WTC11 (cell line): ENCODE data around the gene ST3GAL5. TPM values are rescaled to one million over a fixed set of nuclear protein-coding genes. Genes with fewer than 3 reads are reported as not detected.

Experiments
- ATAC-seq: fragments of 200-7000 bp; cut with Tn5 transposase; 2 replicates; pipeline ENCODE4 v1.10.0; 2021; ENCODE audit warnings: mild to moderate bottlenecking, moderate library complexity
- CTCF ChIA-PET: fragments of 300-600 bp; sonication (Branson Sonifier 250); formaldehyde crosslinking; loops from one replicate; lab custom pipeline; 2021; ENCODE audit warnings: antibody characterized with exemption; lab: Charles Lee
- POLR2A ChIA-PET: fragments of 350-600 bp; sonication (Branson Sonifier 250); formaldehyde crosslinking; loops from one replicate; lab custom pipeline; 2021; ENCODE audit warnings: antibody characterized with exemption; lab: Charles Lee
- DNase-seq: peaks from one replicate; pipeline ENCODE4 v3.0.0; 2021; ENCODE audit warnings: low spot score
- H3K27ac Mint-ChIP-seq: 2 replicates; pipeline ENCODE4 v1.8.0; 2021; ENCODE audit warnings: mixed read lengths
- H3K27me3 Mint-ChIP-seq: 2 replicates; pipeline ENCODE4 v1.8.0; 2021; ENCODE audit warnings: low read depth, mild to moderate bottlenecking, moderate library complexity, mixed read lengths
- H3K36me3 Mint-ChIP-seq: 2 replicates; pipeline ENCODE4 v1.8.0; 2021; ENCODE audit warnings: mixed read lengths
- H3K4me1 Mint-ChIP-seq: 2 replicates; pipeline ENCODE4 v1.8.0; 2022; ENCODE audit warnings: mixed read lengths
- H3K4me3 Mint-ChIP-seq: 2 replicates; pipeline ENCODE4 v1.8.0; 2021; ENCODE audit warnings: mild to moderate bottlenecking, moderate library complexity, mixed read lengths
- H3K9me3 Mint-ChIP-seq: 2 replicates; pipeline ENCODE4 v1.8.0; 2021; ENCODE audit warnings: mixed read lengths
- EMX1 ChIP-seq: fragments of 250-450 bp; sonication (Bioruptor Pico); IDR thresholded peaks from 2 replicates; pipeline ENCODE4 v1.8.0; 2021; ENCODE audit warnings: mild to moderate bottlenecking
- JUN ChIP-seq: sonication (generic); formaldehyde crosslinking; IDR thresholded peaks from 2 replicates; pipeline ENCODE4 v1.8.0; 2023; ENCODE audit warnings: mild to moderate bottlenecking, missing genetic modification reagents
- NFATC4 ChIP-seq: fragments of 250-450 bp; sonication (Bioruptor Pico); IDR thresholded peaks from 2 replicates; pipeline ENCODE4 v1.9.0; 2021; ENCODE audit warnings: mild to moderate bottlenecking
- NFE2L1 ChIP-seq: sonication (generic); formaldehyde crosslinking; IDR thresholded peaks from 2 replicates; pipeline ENCODE4 v1.8.1; 2023; ENCODE audit warnings: missing genetic modification reagents
- RELA ChIP-seq: sonication (generic); formaldehyde crosslinking; IDR thresholded peaks from 2 replicates; pipeline ENCODE4 v1.8.1; 2022; ENCODE audit warnings: missing genetic modification reagents, mild to moderate bottlenecking, borderline replicate concordance
- TEAD1 ChIP-seq: sonication (generic); formaldehyde crosslinking; IDR thresholded peaks from 2 replicates; pipeline ENCODE4 v1.8.0; 2022; ENCODE audit warnings: mild to moderate bottlenecking, missing genetic modification reagents
- TEAD4 ChIP-seq: sonication (generic); formaldehyde crosslinking; IDR thresholded peaks from 2 replicates; pipeline ENCODE4 v1.8.0; 2022; ENCODE audit warnings: mild to moderate bottlenecking, missing genetic modification reagents
- ZNF121 ChIP-seq: sonication (generic); formaldehyde crosslinking; IDR thresholded peaks from 2 replicates; pipeline ENCODE4 v1.8.0; 2023; ENCODE audit warnings: missing genetic modification reagents
- ZNF219 ChIP-seq: sonication (generic); formaldehyde crosslinking; IDR thresholded peaks from 2 replicates; pipeline ENCODE4 v1.8.0; 2023; ENCODE audit warnings: missing genetic modification reagents, mild to moderate bottlenecking, borderline replicate concordance
- ZNF263 ChIP-seq: sonication (generic); formaldehyde crosslinking; IDR thresholded peaks from 2 replicates; pipeline ENCODE4 v1.8.1; 2022; ENCODE audit warnings: low read depth, mild to moderate bottlenecking, moderate library complexity, missing genetic modification reagents
- ZNF423 ChIP-seq: fragments of 250-450 bp; sonication (Bioruptor Pico); IDR thresholded peaks from 2 replicates; pipeline ENCODE4 v2.1.2; 2022; ENCODE audit warnings: mild to moderate bottlenecking, moderate library complexity
- total RNA-seq: library from RNA; stranded (reverse); gene quantifications from 3 replicates; pipeline ENCODE4 v1.2.3, GENCODE V29; 2021
- TF ChIP-seq, protein P1 (sequence below): sonication (generic); formaldehyde crosslinking; conservative IDR thresholded peaks from 2 replicates; pipeline ENCODE4 v1.8.1; 2023; ENCODE audit warnings: mild to moderate bottlenecking, low read depth, missing genetic modification reagents, moderate library complexity
- TF ChIP-seq, protein P2 (sequence below): sonication (generic); formaldehyde crosslinking; IDR thresholded peaks from 2 replicates; pipeline ENCODE4 v1.8.1; 2023; ENCODE audit warnings: mild to moderate bottlenecking, missing genetic modification reagents
- TF ChIP-seq, protein P3 (sequence below): sonication (generic); formaldehyde crosslinking; IDR thresholded peaks from 2 replicates; pipeline ENCODE4 v1.8.1; 2023; ENCODE audit warnings: mild to moderate bottlenecking, missing genetic modification reagents, borderline replicate concordance
- TF ChIP-seq, protein P4 (sequence below): sonication (generic); formaldehyde crosslinking; IDR thresholded peaks from 2 replicates; pipeline ENCODE4 v1.8.1; 2023; ENCODE audit warnings: mild to moderate bottlenecking, moderate library complexity, missing genetic modification reagents
- TF ChIP-seq, protein P5 (sequence below): sonication (generic); formaldehyde crosslinking; IDR thresholded peaks from 2 replicates; pipeline ENCODE4 v1.8.0; 2022; ENCODE audit warnings: mild to moderate bottlenecking, missing genetic modification reagents
- TF ChIP-seq, protein P6 (sequence below): fragments of 250-450 bp; sonication (Bioruptor Pico); conservative IDR thresholded peaks from 2 replicates; pipeline ENCODE4 v1.9.0; 2021; ENCODE audit warnings: mild to moderate bottlenecking
- TF ChIP-seq, protein P7 (sequence below): fragments of 250-450 bp; sonication (Bioruptor Pico); IDR thresholded peaks from 2 replicates; pipeline ENCODE4 v1.9.0; 2021; ENCODE audit warnings: moderate library complexity, mild to moderate bottlenecking, inconsistent platforms, borderline replicate concordance
- TF ChIP-seq, protein P8 (sequence below): sonication (generic); formaldehyde crosslinking; IDR thresholded peaks from 2 replicates; pipeline ENCODE4 v1.8.1; 2022; ENCODE audit warnings: low read depth, mild to moderate bottlenecking, moderate library complexity, missing genetic modification reagents, borderline replicate concordance

Gene ST3GAL5
- total RNA-seq, 1 experiment from 2014 or later, result 5.9 TPM

DNA sequence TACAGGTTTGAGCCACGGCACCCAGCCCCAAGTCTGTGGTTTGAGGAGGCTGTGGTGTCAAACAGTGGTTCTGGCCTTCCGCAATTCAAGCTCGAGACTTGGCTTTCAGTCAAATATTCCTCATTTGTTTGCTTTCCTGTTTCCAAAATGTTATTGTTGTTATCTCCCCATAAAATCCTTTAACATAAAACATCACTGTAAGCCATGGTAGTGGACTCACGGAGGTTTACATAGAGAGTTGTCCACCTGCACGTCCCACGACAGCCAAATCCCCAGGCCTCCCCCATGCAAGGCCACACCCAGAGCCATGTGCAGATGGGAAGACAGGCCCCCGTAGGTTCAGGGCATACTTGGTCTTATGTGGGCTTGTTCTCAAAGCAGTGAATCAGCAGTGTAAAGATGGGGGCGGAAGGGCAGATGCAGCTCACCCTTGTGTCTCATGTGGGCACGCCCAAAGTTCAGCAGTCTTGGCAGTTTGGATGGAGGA lies 18.9 kb upstream of the ST3GAL5 start:
- Mint-ChIP-seq H3K4me3 (no peak overlapping the region), H3K36me3 (no peaks in the 10 kb centered on the region), H3K27me3 (no peaks in the 10 kb centered on the region), H3K27ac (no peak overlapping the region), H3K4me1 (no peaks in the 10 kb centered on the region), H3K9me3 (no peaks in the 10 kb centered on the region)
- ATAC-seq (no peak), DNase-seq (no peak)
- ChIA-PET POLR2A (no interaction called here), CTCF (interaction anchor here (2.1 kb wide), 1 partner anchor 19 kb away, joined by 10 read pairs; the partner anchor contains the start of gene ST3GAL5)
- TF ChIP-seq ZNF423 (CRISPR knock-in tag) (no peak), ZNF263 (CRISPR knock-in tag) (no peak), NFE2L1 (CRISPR knock-in tag) (no peak), TEAD1 (CRISPR knock-in tag) (no peak), ZNF219 (no peak), TEAD4 (CRISPR knock-in tag) (no peak)
- TF ChIP-seq, protein P1, sequence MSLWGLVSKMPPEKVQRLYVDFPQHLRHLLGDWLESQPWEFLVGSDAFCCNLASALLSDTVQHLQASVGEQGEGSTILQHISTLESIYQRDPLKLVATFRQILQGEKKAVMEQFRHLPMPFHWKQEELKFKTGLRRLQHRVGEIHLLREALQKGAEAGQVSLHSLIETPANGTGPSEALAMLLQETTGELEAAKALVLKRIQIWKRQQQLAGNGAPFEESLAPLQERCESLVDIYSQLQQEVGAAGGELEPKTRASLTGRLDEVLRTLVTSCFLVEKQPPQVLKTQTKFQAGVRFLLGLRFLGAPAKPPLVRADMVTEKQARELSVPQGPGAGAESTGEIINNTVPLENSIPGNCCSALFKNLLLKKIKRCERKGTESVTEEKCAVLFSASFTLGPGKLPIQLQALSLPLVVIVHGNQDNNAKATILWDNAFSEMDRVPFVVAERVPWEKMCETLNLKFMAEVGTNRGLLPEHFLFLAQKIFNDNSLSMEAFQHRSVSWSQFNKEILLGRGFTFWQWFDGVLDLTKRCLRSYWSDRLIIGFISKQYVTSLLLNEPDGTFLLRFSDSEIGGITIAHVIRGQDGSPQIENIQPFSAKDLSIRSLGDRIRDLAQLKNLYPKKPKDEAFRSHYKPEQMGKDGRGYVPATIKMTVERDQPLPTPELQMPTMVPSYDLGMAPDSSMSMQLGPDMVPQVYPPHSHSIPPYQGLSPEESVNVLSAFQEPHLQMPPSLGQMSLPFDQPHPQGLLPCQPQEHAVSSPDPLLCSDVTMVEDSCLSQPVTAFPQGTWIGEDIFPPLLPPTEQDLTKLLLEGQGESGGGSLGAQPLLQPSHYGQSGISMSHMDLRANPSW, result no peak
- TF ChIP-seq, protein P2, sequence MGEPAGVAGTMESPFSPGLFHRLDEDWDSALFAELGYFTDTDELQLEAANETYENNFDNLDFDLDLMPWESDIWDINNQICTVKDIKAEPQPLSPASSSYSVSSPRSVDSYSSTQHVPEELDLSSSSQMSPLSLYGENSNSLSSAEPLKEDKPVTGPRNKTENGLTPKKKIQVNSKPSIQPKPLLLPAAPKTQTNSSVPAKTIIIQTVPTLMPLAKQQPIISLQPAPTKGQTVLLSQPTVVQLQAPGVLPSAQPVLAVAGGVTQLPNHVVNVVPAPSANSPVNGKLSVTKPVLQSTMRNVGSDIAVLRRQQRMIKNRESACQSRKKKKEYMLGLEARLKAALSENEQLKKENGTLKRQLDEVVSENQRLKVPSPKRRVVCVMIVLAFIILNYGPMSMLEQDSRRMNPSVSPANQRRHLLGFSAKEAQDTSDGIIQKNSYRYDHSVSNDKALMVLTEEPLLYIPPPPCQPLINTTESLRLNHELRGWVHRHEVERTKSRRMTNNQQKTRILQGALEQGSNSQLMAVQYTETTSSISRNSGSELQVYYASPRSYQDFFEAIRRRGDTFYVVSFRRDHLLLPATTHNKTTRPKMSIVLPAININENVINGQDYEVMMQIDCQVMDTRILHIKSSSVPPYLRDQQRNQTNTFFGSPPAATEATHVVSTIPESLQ, result no peak
- TF ChIP-seq, protein P3, sequence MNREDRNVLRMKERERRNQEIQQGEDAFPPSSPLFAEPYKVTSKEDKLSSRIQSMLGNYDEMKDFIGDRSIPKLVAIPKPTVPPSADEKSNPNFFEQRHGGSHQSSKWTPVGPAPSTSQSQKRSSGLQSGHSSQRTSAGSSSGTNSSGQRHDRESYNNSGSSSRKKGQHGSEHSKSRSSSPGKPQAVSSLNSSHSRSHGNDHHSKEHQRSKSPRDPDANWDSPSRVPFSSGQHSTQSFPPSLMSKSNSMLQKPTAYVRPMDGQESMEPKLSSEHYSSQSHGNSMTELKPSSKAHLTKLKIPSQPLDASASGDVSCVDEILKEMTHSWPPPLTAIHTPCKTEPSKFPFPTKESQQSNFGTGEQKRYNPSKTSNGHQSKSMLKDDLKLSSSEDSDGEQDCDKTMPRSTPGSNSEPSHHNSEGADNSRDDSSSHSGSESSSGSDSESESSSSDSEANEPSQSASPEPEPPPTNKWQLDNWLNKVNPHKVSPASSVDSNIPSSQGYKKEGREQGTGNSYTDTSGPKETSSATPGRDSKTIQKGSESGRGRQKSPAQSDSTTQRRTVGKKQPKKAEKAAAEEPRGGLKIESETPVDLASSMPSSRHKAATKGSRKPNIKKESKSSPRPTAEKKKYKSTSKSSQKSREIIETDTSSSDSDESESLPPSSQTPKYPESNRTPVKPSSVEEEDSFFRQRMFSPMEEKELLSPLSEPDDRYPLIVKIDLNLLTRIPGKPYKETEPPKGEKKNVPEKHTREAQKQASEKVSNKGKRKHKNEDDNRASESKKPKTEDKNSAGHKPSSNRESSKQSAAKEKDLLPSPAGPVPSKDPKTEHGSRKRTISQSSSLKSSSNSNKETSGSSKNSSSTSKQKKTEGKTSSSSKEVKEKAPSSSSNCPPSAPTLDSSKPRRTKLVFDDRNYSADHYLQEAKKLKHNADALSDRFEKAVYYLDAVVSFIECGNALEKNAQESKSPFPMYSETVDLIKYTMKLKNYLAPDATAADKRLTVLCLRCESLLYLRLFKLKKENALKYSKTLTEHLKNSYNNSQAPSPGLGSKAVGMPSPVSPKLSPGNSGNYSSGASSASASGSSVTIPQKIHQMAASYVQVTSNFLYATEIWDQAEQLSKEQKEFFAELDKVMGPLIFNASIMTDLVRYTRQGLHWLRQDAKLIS (CRISPR knock-in tag), result no peak
- TF ChIP-seq, protein P4, sequence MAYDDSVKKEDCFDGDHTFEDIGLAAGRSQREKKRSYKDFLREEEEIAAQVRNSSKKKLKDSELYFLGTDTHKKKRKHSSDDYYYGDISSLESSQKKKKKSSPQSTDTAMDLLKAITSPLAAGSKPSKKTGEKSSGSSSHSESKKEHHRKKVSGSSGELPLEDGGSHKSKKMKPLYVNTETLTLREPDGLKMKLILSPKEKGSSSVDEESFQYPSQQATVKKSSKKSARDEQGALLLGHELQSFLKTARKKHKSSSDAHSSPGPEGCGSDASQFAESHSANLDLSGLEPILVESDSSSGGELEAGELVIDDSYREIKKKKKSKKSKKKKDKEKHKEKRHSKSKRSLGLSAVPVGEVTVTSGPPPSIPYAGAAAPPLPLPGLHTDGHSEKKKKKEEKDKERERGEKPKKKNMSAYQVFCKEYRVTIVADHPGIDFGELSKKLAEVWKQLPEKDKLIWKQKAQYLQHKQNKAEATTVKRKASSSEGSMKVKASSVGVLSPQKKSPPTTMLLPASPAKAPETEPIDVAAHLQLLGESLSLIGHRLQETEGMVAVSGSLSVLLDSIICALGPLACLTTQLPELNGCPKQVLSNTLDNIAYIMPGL (CRISPR knock-in tag), result no peak
- TF ChIP-seq, protein P5, sequence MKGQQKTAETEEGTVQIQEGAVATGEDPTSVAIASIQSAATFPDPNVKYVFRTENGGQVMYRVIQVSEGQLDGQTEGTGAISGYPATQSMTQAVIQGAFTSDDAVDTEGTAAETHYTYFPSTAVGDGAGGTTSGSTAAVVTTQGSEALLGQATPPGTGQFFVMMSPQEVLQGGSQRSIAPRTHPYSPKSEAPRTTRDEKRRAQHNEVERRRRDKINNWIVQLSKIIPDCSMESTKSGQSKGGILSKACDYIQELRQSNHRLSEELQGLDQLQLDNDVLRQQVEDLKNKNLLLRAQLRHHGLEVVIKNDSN (CRISPR knock-in tag), result no peak

DNA sequence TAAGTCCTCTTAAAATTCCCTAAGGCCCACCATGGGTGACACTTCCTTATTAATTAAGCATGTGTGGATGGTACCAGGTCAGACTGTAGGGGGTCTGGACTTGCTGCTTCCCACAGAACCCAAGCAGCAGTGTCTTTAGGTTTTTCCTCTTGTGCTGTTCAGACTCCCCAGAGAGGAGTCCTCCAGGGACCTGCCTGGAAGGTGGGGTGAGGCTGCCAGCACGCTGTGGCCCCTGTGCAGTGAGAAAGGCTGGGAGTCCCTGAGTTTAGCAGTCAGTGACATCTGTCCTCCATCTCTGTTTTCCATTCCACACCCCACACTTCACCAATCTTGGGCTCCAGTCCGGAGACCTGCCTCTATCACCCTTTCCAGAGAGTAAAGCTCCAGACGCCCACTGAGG lies 18.0 kb upstream of the ST3GAL5 start:
- H3K36me3 Mint-ChIP-seq, result no peaks in the 10 kb centered on the region
- ChIA-PET POLR2A (no interaction called here), CTCF (no interaction called here)
- no peaks in the 10 kb centered on the region; the same call in 1 of the 2 replicates for H3K27me3 Mint-ChIP-seq
- peaks cover 5% of the 10 kb centered on the region; the same call in 1 of the 2 replicates for H3K4me1 Mint-ChIP-seq
- no peak overlapping the region for H3K27ac Mint-ChIP-seq
- ATAC-seq (no peak), DNase-seq (no peak)
- H3K4me3 Mint-ChIP-seq, result no peak overlapping the region
- H3K9me3 Mint-ChIP-seq, result no peaks in the 10 kb centered on the region
- TF ChIP-seq, protein P6, sequence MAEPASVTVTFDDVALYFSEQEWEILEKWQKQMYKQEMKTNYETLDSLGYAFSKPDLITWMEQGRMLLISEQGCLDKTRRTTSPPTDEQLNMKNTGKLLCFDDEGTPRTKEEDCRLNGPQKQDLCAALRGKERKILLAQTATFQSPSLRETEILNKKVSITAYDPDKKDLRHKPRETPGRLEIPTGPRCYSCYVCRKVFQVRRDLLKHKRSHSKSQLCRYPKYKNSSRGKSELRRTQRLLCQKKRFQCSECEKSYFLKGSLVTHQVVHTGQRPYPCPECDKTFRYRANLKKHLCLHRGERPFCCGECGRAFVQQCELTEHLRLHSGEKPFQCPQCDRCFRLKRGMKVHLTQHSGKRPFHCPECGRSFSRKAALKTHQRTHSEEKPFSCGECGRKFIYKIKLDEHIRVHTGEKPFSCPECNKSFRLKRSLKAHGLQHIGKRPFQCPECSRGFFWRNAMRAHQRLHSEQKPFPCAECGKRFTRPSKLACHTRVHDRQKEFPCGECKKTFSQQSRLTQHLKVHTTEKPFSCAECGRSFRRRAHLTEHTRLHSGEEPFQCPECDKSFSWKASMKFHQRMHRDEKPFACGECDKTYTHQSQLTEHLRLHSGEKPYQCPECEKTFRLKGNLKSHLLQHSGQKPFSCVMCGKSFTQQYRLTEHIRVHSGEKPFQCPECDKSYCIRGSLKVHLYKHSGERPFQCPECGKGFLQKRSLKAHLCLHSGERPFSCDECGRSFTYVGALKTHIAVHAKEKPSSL (CRISPR knock-in tag), result no peak
- TF ChIP-seq JUN (CRISPR knock-in tag) (no peak), NFATC4 (CRISPR knock-in tag) (no peak), EMX1 (CRISPR knock-in tag) (no peak), ZNF121 (no peak), ZNF263 (CRISPR knock-in tag) (no peak), RELA (CRISPR knock-in tag) (no peak)
- TF ChIP-seq, protein P7, sequence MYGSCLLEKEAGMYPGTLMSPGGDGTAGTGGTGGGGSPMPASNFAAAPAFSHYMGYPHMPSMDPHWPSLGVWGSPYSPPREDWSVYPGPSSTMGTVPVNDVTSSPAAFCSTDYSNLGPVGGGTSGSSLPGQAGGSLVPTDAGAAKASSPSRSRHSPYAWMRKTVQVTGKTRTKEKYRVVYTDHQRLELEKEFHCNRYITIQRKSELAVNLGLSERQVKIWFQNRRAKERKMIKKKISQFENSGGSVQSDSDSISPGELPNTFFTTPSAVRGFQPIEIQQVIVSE (CRISPR knock-in tag), result no peak
- TF ChIP-seq, protein P8, sequence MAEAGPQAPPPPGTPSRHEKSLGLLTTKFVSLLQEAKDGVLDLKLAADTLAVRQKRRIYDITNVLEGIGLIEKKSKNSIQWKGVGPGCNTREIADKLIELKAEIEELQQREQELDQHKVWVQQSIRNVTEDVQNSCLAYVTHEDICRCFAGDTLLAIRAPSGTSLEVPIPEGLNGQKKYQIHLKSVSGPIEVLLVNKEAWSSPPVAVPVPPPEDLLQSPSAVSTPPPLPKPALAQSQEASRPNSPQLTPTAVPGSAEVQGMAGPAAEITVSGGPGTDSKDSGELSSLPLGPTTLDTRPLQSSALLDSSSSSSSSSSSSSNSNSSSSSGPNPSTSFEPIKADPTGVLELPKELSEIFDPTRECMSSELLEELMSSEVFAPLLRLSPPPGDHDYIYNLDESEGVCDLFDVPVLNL (CRISPR knock-in tag), result no peak
- TF ChIP-seq, protein P5 (CRISPR knock-in tag), result no peak
